Daoy (cell line): ENCODE data around the gene DIO3. TPM values are rescaled to one million over a fixed set of nuclear protein-coding genes. Genes with fewer than 3 reads are reported as not detected.

Experiments used
- DNase-seq: peaks from one replicate; pipeline ENCODE4 v3.0.0-alpha.2; 2015; ENCODE audit warnings: low read depth
- total RNA-seq: library from RNA; depleted of rRNA; stranded (reverse); fragments of >200 nt; shearing (Covaris generic); gene quantifications from 2 replicates; pipeline ENCODE4 v1.2.3, GENCODE V29; 2014; rRNA removed

DIO3 gene
- total RNA-seq, 1 experiment from 2014 or later: not detected

GRCh38 chr14:101598159-101598558 lies 36.9 kb downstream of the DIO3 start:
- DNase-seq: no peak

GRCh38 chr14:101598571-101599233 lies 37.4 kb downstream of the DIO3 start:
- no peak for DNase-seq

- no peak for DNase-seq
Measured at GRCh38 chr14:101599234-101599885, 38.1 kb downstream of the DIO3 start.

GRCh38 chr14:101600336-101600890 lies 39.1 kb downstream of the DIO3 start:
- DNase-seq: no peak

GRCh38 chr14:101600891-101601605 lies 39.8 kb downstream of the DIO3 start:
- DNase-seq: peak; percentile 1

GRCh38 chr14:101601606-101602465 lies 40.5 kb downstream of the DIO3 start:
- DNase-seq: peak; percentile 1

- no peak for DNase-seq
Measured at GRCh38 chr14:101602466-101602840, 41.2 kb downstream of the DIO3 start.

- no peak for DNase-seq
Measured at GRCh38 chr14:101603096-101603495, 41.8 kb downstream of the DIO3 start.

GRCh38 chr14:101604228-101604934 lies 43.1 kb downstream of the DIO3 start:
- no peak for DNase-seq

GRCh38 chr14:101604935-101605780 lies 43.9 kb downstream of the DIO3 start:
- no peak for DNase-seq

GRCh38 chr14:101605836-101606235 lies 44.5 kb downstream of the DIO3 start:
- DNase-seq: no peak

Other genes starting within 250 kb of the DIO3 start
- gene PPP2R5C, start 200.2 kb downstream of the DIO3 start, total RNA-seq: 124 and 138 TPM in 2 replicates